ENCODE data around the gene ATP2A2.

DNA sequence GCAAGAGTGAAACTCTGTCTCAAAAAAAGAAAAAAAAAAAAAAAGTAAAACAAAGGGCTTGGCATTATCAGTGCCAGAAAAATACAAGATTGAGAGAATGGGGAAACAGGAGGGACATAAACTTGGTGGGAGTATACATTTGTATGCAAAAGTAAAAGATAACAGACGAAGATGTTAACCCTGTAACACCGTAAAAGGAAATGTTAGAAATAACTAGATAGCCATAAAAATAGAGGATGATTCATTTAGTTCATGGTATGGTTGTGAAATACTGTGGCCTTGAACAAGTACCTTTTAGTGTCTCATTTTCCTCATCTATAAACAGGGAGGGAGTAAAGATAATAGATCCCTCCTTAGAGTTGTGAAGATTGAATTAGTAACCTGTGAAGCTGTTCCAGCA lies 33.3 kb downstream of the ATP2A2 start:
- TF ChIP-seq POLR2AphosphoS5 (IDR thresholded peaks at IDR 0.05), result no peak
- TF ChIP-seq, protein P1, sequence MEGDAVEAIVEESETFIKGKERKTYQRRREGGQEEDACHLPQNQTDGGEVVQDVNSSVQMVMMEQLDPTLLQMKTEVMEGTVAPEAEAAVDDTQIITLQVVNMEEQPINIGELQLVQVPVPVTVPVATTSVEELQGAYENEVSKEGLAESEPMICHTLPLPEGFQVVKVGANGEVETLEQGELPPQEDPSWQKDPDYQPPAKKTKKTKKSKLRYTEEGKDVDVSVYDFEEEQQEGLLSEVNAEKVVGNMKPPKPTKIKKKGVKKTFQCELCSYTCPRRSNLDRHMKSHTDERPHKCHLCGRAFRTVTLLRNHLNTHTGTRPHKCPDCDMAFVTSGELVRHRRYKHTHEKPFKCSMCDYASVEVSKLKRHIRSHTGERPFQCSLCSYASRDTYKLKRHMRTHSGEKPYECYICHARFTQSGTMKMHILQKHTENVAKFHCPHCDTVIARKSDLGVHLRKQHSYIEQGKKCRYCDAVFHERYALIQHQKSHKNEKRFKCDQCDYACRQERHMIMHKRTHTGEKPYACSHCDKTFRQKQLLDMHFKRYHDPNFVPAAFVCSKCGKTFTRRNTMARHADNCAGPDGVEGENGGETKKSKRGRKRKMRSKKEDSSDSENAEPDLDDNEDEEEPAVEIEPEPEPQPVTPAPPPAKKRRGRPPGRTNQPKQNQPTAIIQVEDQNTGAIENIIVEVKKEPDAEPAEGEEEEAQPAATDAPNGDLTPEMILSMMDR (IDR thresholded peaks at IDR 0.05 in 8 of 11, conservative IDR thresholded peaks at IDR 0.05 in 3 of 11), result no peak
- TF ChIP-seq POLR2A (IDR thresholded peaks at IDR 0.05), result no peak
